Spleen (tissue), 7 donors: ENCODE data around the gene GPR137C.

Source experiments
- POLR2A ChIP-seq, 3 donors: fragments of 450-650 bp; IDR thresholded peaks; one replicate each; pipeline ENCODE4 v1.5.1; 2017; ENCODE audit warnings: antibody characterized with exemption in 3 of 3, mild to moderate bottlenecking in 1 of 3
- POLR2AphosphoS5 ChIP-seq, 3 donors: sonication (generic); formaldehyde crosslinking; IDR thresholded peaks; one replicate each; pipeline ENCODE4 v1.5.1; 2017; ENCODE audit warnings: antibody characterized with exemption in 3 of 3
- TF ChIP-seq, protein P1 (sequence below), 11 experiments: fragments of 200-600 bp in 7 of 11; fragments of 450-650 bp in 4 of 11; sonication (generic) in 4 of 11; IDR thresholded peaks in 8 of 11; conservative IDR thresholded peaks in 3 of 11; 1 replicate in 7 of 11; 2 replicates in 4 of 11; pipeline versions ENCODE4 v1.4.0 to v1.8.0; 2016 to 2021; ENCODE audit warnings: antibody characterized with exemption in 11 of 11, inconsistent platforms in 4 of 11, mild to moderate bottlenecking in 1 of 11
- donor health status: DM: no; HTN: no; CAD: no; lungs with moderate emphysema.
- donor health status: DM: no; HTN: no; CAD: no.
- donor health status: DM: no; HTN: no; CAD: no.

DNA sequence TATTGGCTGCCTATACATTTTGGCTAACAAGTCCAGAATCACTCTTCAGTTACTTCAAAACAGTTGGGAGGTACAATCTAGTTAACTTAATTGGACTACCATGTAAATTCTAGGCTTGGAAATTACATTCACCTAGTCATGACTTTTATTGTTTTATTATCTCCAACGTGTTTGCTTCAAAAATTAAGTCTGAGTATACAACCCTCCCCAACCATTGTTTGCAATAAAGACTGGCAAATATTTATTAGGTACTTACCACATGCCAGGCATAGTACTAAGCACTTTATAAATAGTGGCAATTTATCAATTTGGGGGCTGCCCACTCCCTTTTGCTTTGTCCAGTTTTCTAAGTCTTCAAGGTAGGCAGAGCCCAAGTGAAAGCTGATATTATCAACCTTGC is 30.6 kb upstream of the GPR137C start:
- TF ChIP-seq, protein P1, sequence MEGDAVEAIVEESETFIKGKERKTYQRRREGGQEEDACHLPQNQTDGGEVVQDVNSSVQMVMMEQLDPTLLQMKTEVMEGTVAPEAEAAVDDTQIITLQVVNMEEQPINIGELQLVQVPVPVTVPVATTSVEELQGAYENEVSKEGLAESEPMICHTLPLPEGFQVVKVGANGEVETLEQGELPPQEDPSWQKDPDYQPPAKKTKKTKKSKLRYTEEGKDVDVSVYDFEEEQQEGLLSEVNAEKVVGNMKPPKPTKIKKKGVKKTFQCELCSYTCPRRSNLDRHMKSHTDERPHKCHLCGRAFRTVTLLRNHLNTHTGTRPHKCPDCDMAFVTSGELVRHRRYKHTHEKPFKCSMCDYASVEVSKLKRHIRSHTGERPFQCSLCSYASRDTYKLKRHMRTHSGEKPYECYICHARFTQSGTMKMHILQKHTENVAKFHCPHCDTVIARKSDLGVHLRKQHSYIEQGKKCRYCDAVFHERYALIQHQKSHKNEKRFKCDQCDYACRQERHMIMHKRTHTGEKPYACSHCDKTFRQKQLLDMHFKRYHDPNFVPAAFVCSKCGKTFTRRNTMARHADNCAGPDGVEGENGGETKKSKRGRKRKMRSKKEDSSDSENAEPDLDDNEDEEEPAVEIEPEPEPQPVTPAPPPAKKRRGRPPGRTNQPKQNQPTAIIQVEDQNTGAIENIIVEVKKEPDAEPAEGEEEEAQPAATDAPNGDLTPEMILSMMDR (IDR thresholded peaks at IDR 0.05 in 8 of 11, conservative IDR thresholded peaks at IDR 0.05 in 3 of 11): no peak
- TF ChIP-seq POLR2A (IDR thresholded peaks at IDR 0.05) (no peak), POLR2AphosphoS5 (IDR thresholded peaks at IDR 0.05) (no peak)
